Measurements from ENCODE around the gene JPT1.
"Not testable (repeated sequence)": the region's sequence is repeated elsewhere in the genome, so short reads cannot be mapped to it uniquely, and the experiment has no call there.

The JPT1 gene

DNA sequence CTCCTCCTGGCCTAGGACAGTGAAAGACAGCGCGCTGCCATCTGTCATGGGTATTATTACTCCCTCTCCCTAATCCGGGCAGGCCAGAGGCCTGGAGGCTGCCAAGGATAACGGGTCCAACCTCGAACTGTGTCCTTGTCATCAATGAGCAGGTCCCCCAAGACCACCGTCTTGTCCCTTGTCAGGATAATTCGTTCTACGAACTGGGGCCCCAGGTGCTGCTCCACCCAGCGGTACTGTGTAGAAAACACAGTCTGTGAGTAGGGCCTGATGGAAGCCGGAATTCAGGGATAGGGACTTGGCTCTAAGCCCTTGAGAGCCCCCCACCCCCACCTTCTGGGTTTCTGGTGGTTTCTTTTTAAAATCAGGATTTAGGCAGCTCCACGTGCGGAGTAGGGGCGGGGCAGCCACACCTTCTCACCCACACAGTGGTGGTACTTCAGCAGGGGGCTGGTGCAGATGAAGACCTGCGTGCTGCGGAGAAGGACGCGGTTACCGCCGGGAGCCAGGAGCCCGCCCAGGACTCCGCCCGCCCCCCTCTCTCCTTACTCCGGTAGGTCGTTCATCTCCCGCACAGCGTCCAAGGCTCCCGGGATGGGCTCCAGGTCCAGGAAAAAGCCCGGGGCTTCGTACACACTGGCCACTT, 23.6 kb downstream of the JPT1 start:
- in situ Hi-C loops (cut with HindIII; ENCODE audit: low sequenced_read_pairs): no loop called here

GRCh38 chr17:75130059-75130631, 24.2 kb downstream of the JPT1 start:
- in situ Hi-C loops (cut with HindIII; ENCODE audit: low sequenced_read_pairs): no loop called here

DNA sequence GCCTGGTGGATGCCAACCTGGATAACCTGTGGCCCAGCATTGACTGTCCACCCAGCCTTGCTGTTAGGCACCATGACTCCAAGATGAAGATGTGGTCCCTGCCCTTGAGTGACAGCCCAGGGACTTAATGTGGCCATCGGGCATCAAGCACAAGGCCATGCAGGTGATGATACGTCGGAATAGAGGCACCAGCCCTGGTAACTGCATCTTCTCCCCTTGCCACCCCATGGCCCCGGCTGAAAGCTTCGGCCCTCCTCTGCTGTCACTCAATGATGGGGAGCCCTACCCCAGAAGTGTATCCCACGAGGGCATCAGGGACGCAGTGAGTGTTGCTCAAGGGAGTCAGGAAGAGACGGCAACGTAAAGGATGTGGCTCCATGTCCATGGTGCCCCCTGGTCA, 24.7 kb downstream of the JPT1 start:
- in situ Hi-C loops (cut with HindIII; ENCODE audit: low sequenced_read_pairs): no loop called here

GRCh38 chr17:75128694-75129505, 25.4 kb downstream of the JPT1 start:
- in situ Hi-C loops (cut with HindIII; ENCODE audit: low sequenced_read_pairs): no loop called here

DNA sequence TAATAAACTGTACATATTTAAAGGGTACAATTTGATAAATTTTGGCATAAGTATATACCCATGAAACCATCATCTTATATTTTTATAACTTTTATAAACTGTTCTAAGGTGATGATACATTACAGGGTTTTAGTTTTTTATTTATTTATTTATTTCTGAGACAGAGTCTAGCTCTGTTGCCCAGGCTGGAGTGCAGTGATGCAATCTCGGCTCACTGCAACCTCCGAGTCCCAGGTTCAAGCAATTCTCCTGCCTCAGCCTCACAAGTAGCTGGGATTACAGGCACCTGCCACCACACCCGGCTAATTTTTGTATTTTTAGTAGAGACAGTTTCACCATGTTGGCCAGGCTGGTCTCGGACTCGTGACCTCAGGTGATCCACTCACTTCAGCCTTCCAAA, 26.4 kb downstream of the JPT1 start:
- in situ Hi-C loops (cut with HindIII; ENCODE audit: low sequenced_read_pairs): not testable (repeated sequence)

- in situ Hi-C loops (cut with HindIII; ENCODE audit: low sequenced_read_pairs): no loop called here
Observed at GRCh38 chr17:75126954-75127353, 27.4 kb downstream of the JPT1 start.

DNA sequence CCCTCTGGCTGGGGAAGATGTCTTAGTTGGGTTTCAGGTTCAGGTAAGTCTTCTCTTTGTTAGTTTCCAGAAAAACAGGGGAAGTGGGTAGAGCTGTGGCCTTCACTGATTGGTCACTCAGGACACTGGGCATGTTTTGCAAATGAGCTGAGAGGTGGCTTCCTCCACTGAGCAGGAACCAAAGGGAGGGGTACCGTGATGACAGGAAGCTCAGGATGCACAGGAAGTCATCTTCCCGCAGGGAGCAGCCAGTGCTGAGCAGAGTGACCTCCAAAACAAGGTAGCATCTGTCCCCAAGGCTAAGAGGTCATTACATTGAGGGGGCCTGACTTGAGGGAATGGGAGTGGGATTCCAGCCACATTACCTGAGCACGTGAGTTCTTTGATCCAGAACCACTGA, 28.3 kb downstream of the JPT1 start:
- in situ Hi-C loops (cut with HindIII; ENCODE audit: low sequenced_read_pairs): no loop called here

GRCh38 chr17:75124819-75125162, 29.5 kb downstream of the JPT1 start:
- in situ Hi-C loops (cut with HindIII; ENCODE audit: low sequenced_read_pairs): no loop called here

DNA sequence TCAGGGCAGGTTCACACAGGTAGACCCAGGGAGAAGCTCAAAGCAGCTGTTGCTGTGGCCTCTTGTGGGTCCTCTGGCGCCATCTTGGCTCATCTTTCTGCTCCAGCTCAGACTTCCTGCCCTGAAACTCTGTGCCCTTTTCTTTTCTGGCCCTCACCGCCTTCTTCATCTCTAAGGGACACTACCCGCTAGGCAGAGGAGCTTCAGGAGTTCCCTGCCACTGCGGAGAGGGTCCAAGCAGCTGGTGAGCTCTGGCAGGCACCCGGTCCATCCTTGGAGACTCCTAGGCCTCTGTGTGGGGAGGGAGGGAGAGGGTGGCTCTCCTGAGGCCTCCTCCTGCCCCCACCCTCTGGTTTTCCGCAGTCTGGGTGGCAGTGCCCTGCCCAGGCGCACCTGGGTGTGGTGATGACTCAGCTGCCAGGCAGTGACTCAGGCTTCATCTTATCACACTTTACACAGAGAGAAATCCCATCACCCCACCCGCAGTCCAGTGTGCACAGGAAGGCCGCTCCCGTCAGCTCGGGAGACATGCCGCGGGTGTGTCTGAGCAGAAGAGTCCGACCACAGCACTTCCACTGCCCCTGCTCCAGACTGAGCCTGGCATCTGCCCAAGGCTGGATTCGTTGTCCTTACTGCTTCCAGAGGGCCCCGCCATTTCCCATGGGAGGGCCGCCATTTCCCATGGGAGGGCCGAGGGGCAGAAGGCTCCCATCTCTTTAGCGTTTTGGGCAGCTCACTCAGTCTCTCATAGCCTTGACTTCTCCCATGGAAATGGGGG, 30.1 kb downstream of the JPT1 start:
- in situ Hi-C loops (cut with HindIII; ENCODE audit: low sequenced_read_pairs): no loop called here

DNA sequence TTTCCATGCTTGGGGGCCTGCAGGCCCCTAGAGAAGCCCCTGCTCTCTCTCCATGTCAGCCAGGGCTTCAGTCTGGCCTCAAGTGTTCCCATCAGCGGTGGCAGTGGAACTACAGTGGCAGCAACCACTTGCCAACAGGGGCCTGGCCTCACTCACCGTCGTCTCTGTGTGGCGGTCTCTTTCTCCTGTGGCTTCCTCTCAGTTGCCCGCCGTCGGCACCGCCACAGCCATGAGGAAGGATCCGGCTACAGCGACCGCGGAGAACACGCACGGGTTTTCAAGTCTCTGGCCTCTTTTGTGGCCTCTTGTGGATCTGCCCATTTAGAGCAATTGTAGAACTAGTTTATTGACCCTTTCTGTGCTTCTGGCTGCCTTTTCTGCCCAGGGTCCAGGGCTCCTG, 36.0 kb downstream of the JPT1 start:
- in situ Hi-C loops (cut with HindIII; ENCODE audit: low sequenced_read_pairs): no loop called here

- in situ Hi-C loops (cut with HindIII; ENCODE audit: low sequenced_read_pairs): no loop called here
Observed at GRCh38 chr17:75116737-75117136, 37.6 kb downstream of the JPT1 start.

DNA sequence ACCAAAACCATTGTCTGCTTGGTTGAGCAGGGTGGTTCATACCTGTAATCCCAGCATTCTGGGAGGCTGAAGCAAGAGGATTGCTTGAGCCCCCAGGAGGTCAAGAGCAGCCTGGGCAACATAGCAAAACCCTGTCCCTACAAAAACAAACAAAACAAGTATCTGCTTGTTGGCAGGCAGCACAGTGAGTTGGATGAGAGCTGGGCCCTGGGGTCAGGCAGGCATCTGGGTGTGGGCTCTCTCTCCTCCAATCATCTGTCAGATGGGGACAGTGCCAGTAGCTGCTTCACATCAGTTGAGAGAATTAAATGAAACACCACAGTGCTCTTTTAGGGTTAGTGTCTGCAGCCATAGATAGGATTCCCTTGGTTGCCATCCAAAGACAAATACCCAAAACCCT, 38.8 kb downstream of the JPT1 start:
- in situ Hi-C loops (cut with HindIII; ENCODE audit: low sequenced_read_pairs): no loop called here

- in situ Hi-C loops (cut with HindIII; ENCODE audit: low sequenced_read_pairs): no loop called here
Observed at GRCh38 chr17:75114552-75115314, 39.6 kb downstream of the JPT1 start.

GRCh38 chr17:75113798-75114551, 40.3 kb downstream of the JPT1 start:
- in situ Hi-C loops (cut with HindIII; ENCODE audit: low sequenced_read_pairs): no loop called here

- in situ Hi-C loops (cut with HindIII; ENCODE audit: low sequenced_read_pairs): no loop called here
Observed at GRCh38 chr17:75111777-75112335, 42.5 kb downstream of the JPT1 start.

- in situ Hi-C loops (cut with HindIII; ENCODE audit: low sequenced_read_pairs): no loop called here
Observed at GRCh38 chr17:75110234-75110937, 43.9 kb downstream of the JPT1 start.

DNA sequence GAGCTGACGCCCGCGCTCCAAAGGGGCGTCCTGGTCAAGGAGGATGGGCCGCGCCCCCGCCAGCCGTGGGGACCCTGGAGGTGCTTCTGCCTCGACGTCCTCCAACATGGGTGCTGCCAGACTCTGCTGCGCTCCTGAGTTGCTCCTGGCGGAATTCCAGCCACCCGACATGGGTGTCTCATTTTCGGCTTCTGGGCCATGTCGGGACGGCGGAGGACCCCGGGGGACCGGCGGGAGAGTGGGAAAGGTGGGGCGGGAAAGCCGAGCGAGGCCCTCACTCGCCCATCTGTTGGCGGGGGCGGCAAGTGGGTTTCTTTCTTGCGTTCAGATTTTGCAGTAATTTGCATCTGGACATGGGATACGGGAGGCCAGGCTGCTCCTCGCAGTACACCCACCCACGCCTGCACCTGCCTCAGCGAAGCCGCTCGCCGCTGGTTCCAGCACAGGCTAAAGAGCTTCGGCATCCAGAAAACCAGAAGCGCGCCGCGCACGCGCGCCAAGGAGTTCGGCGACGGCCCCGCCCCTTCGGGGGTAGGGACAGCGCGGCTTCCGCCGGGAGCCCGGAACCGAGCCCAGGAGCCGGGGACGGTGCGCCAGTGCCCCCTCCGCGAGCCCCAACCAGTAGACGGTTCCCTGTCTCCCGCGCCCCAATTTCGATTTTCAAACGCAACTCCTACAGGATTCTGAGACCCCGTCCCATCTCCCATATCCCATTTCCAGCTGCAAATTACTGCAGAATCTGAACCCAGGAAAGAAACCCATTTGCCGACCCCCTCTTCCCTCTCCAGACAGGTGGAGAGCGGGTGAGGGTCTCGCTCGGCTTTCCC, 44.7 kb downstream of the JPT1 start, which contains the start of gene ARMC7:
TSS of gene ARMC7 (plus strand) at position 563 of the 827 bp plus-strand sequence. CDS start 320 bp downstream, outside the sequence.
- in situ Hi-C loops (cut with HindIII; ENCODE audit: low sequenced_read_pairs): no loop called here

- in situ Hi-C loops (cut with HindIII; ENCODE audit: low sequenced_read_pairs): no loop called here
Observed at GRCh38 chr17:75109046-75109406, 45.3 kb downstream of the JPT1 start.
